G401.6 (cell line): ENCODE results near the gene KAT2B.

ENCODE experiments used
- FAIRE-seq: peaks from 2 replicates; lab custom pipeline; 2012; peaks lifted over from hg19 to GRCh38; lab: Jason Lieb, UNC

The KAT2B gene

DNA sequence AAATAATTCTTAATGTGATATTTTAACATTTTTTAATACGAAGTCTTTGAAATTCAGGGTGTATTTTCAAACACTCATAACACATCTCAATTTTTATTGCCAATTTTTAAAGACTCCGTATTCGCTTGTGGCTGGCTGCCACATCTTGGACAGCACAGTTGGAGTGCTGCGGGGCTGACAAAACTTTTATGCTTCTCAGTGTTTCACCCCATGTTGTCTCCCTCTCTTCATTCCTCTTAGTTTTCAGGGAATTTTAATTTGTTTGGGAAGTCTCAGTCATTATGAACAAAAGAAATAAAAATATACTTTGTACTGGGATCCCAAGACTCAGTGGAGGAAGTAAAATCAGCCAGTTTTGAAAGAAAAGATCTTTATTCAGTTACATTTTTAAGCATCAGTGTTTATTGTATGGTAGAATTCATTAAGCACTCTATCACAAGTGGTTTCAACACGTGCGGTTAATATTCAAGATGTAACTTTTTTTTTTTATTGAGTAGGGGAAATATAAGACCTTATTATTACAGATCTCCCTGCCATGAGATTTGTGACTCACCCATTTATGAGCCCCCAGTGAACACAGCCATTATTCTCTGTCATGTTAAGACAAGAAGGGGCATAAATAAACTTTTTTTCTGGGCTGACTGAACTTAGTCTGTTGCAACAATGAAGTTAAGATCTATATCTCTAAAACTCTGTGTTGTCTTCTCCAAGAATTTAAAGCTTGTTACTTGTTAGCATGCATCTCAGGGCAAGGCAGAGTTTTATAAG is 26.8 kb downstream of the KAT2B start:
- peak; percentile 75 for FAIRE-seq

DNA sequence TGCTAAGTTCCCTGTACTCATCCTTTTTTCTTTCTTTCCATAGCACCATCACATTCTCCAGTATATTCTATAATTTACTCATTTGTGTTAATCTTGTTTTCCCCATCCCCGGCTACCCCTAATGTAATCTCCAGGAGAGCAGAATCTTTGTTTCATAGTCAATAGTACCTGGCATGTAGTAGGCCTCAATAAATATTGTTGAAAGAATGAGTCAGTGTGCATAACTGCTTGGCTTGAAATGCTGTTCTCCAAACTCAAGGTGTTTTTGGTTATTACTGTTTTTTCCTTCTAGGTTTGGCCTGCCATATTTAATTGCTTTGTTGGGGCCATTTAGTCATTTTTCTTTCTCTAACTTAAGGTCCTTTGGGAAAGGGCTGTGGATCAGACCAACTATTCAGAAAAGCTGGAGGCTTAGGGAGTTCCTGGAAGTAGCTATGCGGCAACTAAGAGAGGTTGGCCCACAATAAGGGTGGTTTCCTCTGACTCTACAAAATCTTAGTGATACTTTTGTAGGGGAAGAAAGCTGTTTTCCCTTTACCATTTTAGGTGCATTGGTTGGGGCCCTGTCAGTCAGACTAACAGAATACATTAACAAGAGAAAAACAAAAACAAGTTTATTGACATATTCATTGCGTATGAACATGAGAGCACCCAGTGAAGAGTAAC is 28.4 kb downstream of the KAT2B start:
- no peak for FAIRE-seq

DNA sequence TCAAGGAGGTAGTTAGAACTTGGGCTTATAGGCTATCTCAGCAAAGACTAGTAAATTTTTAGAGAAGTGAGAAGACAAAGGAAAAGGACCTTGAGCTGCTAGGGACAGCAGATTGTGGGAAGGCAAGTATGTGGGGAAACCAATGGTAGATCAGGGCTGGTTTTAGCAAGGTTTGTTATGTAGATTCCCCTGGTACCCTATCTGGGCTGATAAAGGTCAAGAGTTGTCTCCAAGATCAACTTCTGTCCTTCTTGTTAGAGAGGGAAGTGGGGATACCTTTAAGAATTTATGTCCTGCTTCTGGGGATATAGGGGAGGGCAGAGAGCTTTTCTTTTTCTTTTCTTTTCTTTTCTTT is 28.9 kb downstream of the KAT2B start:
- no peak for FAIRE-seq

DNA sequence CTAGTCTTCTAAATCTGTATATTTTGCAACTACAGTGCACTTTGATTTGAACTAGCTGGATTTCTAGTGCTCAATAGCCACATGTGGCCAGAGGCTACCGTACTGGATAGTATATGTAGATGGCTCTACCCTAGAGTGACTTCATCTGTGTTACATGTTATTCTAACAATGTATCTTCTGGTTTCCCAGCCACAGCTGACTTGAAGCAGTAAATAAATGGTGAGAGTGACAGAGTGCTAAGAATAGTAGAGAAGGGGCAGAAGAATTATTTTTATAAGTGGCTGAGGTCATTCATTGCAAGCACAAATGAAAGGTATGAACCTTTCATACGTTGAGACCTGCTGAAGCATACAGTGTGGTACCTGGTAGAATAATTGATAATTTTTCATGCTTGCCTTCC is 30.9 kb downstream of the KAT2B start:
- no peak for FAIRE-seq

DNA sequence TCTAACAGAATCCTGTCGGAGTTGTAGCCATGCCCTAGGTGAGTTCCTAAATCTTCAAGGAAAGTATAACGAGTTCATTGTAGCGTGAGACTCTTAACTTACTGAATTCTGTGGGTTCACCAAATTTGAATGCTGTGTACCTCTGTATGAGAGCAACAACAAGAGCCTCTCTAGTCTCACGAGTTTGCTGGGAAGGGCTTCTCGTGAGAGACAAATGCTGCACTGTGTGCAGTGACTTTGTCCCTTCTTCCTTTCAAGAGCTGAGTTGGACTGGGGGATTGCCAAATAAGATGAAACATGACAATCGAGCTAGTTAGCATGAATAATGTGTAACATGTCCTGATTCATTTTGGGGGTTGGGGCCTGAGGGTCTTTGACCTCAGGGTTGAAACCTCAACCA is 32.2 kb downstream of the KAT2B start:
- FAIRE-seq: no peak

DNA sequence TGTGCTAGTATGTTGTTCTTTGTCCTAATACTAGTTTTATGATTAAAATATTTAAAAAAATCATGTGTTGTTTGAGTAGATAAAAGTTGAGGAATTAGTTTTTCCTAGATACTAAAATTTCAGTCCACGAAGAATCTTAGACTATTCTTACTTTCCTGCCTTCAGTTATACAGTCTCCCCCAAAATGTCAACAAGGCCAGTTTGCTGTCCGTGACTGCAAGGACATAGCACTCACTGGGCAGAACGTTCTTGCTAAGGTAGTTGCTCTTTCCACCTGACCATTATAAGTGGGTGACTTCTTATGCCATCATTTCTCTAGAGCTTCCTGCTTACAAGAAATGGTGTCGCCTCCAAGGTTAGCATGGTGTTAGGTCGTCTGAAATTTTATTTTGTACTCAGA is 32.8 kb downstream of the KAT2B start:
- no peak for FAIRE-seq

DNA sequence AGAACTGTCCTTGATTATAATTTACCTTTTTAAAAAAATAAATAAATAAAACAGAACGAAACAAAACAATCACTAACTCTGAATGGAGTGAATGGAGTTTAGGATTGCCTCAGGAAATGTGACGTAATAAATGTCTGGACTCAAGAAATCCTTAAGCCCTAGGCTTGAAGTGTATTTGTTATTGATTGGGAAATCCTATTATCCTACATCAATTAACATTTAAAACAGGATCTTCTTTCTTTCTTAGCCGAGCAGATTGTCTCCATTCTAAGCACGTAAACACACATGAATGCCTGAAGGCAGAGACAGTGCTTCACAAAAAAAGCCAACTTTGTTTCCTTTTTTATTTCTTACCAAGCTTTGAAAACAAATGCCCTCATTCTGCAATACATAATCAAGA is 33.4 kb downstream of the KAT2B start:
- no peak for FAIRE-seq

DNA sequence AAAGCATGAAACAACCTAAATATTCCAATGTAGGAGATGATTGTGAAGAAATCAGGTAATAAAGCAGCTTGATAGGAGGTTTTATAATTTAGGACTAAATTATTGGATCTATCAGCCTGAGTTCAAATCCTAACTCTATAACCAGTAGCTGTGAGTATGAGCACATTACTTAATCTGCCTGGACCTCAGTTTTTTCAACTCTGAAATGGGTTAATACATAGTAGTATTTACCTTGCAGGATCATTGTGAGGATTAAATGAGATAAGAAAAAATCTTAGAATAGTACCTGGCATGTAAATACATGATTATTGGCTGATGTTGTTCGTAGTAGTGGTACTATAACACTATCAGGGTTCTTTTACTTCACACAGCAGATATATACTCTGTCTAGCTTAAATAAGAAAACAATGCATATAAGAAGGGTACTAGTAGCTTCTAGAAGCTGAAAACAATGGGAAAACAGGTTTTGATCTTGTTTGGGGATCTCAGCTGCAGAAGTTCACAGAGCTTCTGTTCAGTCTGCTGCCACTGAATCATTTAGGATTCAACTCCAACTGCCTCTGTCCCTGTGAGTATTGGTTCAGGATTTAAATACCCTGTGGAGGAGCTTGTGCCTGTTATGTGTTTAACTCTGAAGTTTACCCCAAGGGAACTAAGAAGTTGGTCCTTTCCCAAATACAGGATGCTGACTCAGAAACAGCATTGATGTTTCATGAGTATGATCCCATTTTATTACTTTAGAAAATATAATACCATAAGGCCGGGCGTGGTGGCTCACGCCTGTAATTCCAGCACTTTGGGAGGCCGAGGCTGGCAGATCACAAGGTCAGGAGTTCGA is 34.2 kb downstream of the KAT2B start:
- no peak for FAIRE-seq

DNA sequence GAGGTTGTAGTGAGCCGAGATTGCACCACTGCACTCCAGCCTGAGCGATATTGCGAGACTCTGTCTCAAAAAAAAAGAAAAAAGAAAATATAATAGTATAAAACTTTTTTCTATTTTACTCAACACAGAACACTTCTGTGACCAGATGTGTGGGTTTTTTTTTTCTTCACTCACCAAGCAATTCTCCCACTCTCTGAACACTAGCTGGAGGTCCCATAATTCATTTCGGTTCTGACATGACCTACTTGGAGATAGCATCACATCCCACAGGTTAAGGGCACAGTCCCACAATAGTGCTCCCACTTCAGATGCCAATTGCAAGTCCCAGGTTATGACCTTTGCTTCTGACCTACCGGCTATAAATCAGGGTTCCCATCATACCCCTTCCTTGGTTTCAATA is 35.0 kb downstream of the KAT2B start:
- FAIRE-seq: no peak

DNA sequence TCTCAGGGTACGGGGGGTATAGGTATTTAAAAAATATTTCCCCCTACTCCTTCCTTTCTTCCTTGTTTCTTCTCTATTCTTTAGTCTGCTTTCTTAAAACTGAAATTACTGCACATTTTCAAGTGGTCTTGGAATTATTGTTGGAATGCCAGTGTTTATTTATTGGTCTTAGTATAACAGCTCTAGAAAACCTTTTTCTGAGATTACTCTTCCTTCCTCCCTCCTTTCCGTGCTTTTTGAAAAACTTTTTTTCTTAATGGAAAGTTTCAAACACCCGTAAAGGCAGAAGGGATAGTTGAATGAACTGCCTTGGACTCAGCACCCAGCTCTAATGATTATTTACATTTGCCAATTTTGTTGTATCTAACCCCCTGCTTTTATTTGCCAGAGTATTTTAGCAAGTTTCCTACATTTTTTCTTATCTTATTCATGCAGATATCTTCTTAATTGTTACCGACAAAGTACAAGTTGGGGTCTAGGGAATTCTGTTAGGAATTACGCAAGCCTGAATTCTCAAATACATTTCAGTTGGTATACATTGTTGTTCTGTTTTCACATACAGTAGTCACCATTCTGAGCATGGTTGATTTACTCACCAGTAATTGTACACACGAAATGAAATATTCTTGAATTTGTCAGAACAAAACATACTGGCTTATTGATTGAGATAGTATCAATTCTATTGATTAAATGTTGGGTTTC is 36.2 kb downstream of the KAT2B start:
- no peak for FAIRE-seq

DNA sequence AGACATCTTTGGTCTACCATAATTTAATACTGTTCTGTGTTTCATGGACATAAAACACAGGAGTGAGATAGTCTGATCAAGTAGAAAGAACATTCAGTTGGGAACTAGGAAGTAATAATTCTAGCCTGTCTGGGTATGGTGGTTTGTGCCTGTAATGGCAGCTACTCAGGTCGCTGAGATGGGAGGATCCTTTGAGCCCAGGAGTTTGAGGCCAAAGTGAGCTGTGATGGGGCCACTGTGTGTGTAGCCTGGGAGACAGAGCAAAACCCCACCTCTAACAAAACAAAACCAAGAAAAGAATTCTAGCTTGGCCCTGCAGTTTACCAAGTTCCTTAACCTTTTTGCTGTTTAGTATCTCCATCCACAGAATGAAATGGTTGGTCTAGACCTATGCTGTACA is 36.8 kb downstream of the KAT2B start:
- FAIRE-seq: no peak

DNA sequence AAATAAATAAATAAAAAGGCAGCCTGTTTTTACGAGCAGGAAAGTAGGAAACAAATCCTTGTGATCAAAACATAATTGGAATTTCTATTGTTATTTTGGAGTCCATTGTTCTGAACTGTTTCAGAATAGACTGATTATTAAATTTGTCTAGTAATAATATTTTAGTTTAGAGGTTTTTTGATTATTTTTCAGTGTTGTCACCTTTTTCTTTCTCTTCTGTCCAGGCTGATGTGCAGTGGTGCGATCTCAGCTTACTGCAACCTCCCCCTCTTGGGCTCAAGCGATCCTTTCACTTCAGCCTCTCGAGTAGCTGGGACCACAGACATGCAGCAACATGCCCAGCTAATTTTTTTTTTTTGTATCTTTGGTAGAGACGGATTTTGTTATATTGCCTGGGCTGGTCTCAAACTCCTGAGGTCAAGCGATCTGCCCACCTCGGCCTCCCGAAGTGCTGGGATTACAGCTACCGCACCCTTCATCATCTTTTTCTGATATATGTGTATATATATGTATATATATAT is 38.0 kb downstream of the KAT2B start:
- no peak for FAIRE-seq

DNA sequence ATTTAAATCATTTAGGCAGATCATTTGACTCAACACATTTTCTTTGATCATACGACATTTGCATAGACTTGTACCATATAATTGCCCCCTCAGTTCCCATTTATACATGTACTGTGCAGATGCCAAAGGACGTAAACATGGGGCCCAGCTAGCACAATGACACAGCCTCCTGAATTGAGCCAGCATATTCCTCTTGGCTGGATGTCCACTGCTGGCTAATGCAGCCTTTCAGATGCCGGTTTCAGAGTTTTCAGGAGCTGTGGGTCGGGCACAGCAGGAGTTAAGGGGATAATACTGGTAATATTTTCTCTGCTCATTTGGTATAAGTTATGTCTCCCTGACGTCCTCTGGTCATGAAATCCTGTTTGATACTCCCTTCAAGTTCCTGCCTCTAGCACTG is 39.4 kb downstream of the KAT2B start:
- no peak for FAIRE-seq

DNA sequence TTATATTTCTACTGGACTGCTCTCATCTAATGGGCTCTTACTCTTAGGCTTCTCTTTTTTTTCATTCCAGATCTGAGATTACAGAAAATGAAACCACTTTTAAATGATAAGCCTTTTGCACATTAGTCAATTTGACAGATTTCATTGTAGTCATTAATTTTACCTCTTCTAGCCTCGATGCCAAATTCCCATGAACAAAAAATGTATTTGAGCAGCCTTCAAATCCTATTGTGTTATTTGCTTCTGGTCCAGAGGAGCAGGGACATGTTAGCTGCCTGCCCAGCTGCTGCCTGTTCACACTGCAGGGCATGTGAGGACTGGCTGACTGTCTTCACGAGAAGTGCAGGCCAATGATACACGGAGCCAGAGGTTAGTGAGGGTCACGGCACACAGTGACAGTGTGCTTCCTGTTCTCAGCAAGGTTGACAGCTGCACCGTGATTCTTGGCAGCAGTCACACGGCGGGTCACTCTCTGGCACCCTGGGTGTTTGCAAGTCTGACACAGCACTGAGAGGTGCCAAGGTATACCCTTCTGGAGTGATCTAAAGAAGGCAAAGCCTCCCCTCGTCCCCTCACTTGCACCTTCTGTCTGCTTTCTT is 40.8 kb downstream of the KAT2B start:
- FAIRE-seq: no peak

DNA sequence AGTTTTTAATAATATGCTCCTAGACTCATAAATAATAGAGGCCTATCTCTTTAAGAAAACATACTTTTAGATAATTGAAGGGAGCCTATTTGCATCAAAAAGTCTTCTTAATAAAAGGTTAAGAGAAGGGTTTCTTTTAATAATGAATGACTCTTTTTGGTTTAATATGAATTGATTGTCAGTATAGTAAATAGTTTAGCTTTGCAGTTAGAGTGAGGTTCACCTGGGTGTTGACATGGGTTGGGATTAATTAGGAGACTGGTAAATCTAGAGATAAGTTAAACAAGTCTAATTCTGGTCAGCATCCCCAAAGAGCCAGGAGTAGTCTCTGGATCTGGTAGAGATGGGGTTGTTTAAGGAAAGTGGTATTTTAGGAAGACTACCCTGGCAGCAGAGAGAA is 43.0 kb downstream of the KAT2B start:
- no peak for FAIRE-seq

DNA sequence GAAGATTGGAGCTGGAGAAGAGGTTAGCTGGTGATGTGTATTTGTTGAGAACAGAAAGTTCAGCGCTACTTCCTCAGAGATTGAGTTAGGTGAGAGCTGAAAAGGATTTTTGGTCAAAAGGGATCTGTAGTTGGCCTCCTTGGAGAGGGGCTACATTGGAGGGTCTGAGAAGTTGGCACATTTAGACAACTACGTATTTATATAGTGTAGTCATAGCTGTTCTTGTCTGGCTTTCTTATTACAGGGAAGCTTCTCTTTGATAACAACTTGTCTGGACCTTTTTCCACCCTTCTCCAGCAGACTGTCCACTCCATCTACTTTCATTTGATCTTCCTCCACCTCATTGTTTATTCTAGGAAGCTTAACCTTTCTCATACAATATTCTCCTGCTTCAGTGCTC is 43.7 kb downstream of the KAT2B start:
- FAIRE-seq: no peak

DNA sequence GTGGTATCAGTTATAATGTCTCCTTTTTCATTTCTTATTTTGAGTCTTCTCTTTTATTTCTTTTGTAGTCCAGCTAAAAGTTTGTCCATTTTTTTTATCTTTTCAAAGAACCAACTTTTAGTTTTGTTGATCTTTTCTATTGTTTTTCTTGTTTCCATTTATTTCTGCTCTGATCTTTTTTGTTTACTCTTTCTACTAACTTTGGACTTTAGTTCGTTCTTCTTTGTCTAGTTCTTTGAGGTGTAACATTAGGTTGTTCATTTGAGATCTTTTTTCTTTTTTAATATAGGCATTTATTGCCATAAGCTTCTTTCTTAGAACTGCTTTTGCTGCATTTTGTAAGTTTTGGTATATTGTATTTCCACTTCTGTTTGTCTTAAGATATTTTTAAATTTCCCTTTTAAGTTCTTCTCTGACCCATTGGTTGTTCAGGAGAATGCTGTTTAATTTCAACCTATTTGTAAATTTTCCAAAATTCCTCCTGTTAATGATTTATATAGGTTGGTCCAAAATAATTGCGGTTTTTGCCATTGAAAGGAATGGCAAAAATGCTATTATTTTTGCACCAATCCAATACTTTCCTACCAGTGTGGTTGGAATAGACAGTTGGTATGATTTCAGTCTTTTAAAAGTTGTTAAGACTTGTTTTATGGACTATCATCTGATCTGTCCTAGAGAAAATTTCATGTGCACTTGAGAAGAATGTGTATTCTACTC is 51.2 kb downstream of the KAT2B start:
- FAIRE-seq: no peak

DNA sequence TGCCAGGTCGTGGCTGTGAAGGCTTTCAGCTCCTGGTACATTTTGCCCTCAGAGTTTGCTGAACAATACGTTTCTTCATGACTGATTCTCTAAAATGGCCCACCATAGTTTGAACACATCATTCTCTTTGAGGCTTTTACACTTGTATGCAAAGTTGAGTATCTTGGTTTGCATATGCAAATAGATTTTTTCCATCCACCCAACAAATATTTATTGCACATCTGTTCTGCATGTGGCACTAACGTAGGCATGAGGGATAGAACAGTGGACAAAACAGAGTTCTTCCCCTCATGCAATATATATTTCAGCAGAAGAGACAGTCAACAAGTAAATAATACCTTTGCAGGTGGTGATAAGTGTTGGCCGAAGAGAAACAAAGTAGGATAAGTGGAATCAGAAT is 55.2 kb downstream of the KAT2B start:
- FAIRE-seq: no peak

DNA sequence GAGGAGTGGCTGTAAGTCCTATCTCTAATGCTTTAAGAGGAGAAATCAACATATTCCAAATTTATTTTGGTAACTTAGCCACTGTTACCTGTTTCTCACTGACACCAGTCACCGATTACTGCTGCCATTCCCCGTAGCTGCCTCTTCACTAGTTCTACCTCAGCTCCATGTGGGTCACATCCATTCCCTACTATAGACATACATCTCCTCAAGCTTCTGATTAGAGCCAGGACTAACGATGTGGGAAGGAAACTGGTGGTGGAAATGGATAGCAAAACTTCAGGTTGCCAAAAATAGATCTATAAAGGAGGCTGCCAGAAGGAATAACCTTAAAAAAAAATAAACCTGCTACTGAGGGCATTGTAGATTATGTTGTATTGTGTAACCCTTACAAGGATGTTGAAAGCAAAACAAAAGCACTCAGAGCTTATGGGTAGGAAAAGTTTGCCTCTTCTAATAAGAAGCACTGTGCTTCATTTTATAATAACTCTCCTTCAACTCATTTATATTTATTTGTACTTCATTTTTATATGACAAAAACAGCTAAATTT is 56.0 kb downstream of the KAT2B start:
- FAIRE-seq: no peak

DNA sequence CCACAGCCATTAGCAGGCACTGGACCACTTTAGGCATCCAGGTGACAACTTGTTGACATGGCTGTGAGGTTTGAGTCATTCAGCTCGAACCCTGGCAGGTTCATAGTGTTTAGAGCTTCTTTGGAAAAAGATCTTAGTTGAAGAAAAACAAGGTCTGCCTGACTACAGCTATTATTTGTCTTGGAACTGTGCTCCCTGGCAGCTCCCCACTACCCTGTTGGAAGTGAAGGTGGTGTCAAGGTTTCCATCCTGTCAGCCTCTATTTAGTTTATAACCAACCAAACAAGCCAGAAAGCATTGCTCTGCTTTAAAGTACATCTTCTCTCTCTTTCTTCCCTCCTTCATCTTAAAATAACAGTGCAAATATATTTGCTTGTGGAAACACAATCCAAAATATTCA is 56.8 kb downstream of the KAT2B start:
- FAIRE-seq: no peak

DNA sequence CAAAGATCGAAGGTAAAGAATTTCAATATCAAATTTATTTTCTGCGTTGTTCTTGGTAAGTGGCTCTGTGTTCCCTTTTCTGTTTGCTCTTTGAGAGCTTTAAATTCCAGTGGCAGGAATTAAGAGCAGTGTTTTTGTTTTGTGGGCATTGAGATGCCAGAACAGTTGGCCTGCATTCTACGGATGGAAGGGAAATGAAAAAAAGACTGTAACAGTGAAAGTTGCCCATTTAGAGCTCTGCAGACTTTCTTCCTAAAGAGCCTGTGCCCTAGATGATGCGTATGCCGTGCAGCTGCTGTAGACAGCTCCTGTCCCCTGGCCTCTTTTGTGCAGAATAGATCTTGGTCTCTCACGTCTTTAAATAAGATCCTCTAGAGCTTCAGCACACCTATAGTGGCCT is 58.8 kb downstream of the KAT2B start:
- no peak for FAIRE-seq
